B cell (primary cell): Measurements from ENCODE around the gene CXXC5.

Experiments
- CTCF ChIP-seq: fragments of 200-600 bp; IDR thresholded peaks from one replicate; pipeline ENCODE4 v1.8.0; 2022; ENCODE audit warnings: antibody characterized with exemption, mild to moderate bottlenecking
- EZH2 ChIP-seq: IDR thresholded peaks from 2 replicates; pipeline ENCODE4 v1.6.1; 2012; ENCODE audit warnings: borderline replicate concordance, low read depth, mild to moderate bottlenecking, moderate library complexity, low read length; ENCODE audit not compliant: insufficient read depth, poor library complexity, severe bottlenecking

GRCh38 chr5:139636207-139636792 is 11.8 kb upstream of the CXXC5 start:
- TF ChIP-seq EZH2 (no peak), CTCF (no peak)
